Measurements from ENCODE around the gene POLN.

POLN gene

DNA sequence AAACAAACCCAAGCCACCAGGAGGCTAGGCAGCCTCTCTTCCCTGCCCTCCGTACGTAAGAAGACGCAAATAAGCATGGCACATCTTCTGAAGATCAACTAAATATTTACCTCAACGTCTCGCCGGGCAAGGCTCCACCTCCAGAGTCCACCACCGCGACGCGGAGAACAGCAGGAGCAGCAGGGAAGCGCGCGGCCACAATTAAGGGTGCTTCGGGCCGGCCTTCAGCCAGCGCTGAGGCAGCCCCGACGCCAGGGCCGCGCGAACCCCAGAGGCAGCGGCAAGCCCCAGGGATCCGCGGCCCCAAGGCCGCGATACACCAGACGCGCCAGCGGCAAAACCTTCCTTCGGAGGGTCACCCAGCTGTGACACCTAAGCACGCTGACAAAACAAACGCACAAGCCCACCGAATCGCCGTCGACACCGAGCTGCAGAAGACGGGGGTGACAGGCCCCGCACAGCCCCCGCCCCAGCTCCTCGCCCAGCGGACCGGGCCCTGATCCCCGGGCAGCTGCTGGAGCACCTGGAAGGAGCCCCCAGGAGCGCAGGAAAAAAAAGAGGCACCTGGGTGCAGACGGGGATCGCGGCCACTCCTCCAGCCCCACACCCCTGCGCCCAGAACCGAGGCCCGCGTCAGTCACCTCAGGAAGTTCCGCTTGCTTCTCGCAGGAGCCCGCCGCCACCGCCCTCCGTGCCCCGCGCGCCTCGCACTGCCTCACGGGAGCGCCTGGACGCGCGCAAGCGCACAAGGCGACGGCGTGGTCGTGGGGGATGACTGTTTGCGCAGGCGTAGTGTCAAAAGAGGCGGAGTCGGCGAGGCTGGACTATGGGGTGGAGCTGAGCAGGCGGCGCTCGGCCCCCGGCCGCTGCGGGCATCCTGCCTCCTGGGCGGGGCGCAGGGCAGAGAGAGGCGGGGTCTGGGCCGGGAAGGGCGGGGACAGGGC, at the start of gene POLN, which contains the start of gene HAUS3:
POLN (minus strand) TSS at position 712 of the 944 bp plus-strand sequence. CDS start 12,890 bp downstream, outside the sequence.
HAUS3 (minus strand) TSS at position 712 of the 944 bp plus-strand sequence. CDS start 1,175 bp downstream, outside the sequence.
- peak; percentile 82 to 99 (median 96) for DNase-seq

DNA sequence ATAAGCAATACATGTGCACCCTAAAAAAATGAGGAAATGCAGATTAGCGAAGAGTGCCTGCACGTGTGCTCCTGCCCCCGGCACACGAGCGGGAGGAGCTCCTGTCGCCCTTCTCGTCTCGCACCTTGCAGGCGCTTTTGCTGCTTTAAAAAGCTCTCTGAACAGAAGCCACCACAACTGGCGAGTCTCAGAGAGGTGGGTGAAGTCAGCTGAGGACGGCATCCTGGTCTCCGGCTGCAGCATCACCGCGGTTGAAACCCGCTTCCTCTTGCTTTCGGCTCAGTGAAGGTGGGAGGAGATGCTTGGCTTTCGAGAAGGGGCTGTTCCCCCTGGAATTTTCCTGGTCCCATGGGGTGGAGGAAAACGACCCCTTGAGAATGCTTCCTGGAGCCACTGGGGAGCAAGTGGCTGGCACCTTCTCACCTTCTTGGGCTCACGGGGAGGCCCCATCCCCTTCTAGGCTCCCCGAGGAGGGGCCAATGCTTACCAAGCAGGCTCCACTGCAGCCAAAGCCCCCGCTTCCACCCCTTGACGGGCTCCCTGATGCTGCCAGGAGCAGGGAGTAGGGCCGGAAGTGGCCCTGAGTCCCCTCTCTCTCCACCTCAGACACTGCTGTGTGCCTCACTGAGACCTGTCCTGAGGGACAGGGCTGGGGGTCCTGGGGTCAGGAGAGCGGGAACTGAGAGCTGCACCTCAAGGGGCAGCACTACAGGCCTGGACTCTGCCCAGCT, 49.2 kb upstream of the POLN start:
- DNase-seq: peak in 1 of 56 donors; percentile 25

DNA sequence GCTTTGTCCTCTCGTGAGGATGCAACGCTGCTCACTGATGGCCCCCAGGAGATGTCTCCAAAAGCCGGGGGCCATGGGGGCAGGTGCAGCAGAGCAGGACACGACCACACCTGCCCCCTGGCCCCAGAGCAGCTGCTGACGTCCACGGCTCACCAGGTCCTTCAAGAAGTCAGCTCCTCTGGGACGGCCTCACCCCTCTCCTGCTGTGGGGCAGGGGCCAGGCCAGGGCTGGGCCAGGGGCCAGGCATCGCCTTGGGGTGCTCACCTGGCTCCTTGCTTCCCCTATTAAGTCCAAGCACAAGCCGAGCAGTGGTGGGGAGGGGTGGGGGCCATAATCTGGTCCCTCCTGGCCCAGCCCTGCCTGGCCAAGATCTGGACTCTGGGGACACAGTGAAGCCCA, 48.6 kb upstream of the POLN start:
- DNase-seq: no peak

DNA sequence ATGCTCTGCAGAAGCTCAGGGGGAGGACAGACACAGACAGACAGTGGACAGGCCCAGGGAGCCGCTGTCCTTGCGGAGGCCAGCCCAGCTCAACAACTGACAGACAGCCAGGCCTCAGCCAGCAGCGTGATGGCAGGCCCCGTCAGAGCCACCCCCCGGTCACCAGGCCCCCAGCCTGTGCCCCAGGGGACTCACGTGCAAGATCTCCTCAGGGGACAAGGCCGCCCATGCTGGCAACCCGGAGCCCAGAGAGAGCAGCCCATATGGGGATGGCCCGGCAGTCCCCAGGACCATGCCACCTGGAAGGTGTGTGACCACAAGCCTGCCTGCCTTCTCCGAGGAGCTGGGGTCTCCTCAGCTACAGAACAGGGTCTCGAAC, 48.0 kb upstream of the POLN start:
- no peak for DNase-seq

DNA sequence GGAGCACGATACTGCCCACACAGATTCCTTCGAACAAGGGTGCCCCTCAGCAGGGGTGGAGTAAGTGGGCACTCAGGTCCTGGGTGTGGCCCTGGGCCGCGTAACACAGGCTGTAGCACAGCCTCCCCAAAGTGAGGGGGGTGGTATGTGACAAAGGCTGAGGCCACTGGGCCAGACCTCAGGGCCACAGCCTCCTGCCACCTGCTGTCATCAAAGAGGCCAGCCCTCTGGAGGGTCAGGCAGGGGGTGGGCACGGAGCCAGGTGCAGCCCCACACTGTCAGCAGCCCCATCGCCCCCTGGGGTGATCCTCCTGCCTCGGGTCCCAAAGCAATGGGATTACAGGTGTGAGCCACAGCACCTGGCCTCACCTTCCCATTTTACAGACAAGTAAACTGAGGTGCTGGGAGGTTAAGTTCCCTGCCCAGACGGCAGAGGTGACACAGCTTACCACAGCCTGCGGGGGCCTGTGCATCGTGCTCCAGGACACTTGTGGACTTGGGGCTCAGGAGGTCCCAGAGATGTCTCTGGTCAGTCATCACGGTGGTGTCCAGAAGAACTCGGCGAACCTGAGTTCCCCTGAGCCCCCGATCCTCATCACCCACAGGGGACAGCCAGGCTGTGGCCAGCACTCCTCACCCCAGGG, 47.5 kb upstream of the POLN start:
- no peak for DNase-seq

DNA sequence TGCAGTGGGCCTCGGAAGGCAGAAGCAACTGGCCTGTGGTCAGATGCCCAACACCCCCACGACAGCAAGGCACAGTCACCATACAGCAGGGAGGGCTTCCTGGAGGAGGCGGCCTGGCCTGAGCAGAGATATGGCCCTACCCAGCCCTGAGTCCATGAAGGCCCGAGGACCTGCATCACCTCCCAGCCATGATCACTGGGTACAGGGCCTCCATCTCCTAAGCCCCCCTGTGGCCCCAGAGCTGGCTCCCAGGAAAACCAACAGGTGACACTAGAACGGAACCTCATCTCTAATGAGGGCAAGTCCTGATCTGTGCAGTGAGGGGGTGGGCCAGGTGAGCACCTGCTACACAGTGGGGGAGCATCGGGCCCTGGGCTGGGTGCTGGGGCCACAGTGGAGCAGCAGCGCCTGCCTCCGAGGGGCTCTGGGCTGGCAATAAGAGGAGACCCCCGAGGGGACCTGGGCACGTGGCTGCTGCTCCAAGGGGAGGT, 46.2 kb upstream of the POLN start:
- DNase-seq: no peak

DNA sequence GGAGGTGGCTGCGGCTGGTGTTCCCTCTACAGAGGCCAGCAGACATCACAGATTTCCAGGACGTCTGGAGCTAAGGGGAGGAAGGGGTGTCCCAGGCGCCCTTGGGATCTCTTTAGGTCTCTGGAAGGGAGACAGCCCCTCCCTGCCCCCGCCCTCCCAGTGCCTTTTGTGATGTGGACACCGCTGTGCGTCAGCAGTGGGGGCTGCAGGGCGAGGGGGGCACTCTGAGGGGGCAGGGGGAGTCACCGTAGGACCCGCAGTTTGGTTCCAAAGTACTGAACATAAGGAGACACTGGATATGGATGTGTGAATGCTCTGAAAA, 45.6 kb upstream of the POLN start:
- no peak for DNase-seq

DNA sequence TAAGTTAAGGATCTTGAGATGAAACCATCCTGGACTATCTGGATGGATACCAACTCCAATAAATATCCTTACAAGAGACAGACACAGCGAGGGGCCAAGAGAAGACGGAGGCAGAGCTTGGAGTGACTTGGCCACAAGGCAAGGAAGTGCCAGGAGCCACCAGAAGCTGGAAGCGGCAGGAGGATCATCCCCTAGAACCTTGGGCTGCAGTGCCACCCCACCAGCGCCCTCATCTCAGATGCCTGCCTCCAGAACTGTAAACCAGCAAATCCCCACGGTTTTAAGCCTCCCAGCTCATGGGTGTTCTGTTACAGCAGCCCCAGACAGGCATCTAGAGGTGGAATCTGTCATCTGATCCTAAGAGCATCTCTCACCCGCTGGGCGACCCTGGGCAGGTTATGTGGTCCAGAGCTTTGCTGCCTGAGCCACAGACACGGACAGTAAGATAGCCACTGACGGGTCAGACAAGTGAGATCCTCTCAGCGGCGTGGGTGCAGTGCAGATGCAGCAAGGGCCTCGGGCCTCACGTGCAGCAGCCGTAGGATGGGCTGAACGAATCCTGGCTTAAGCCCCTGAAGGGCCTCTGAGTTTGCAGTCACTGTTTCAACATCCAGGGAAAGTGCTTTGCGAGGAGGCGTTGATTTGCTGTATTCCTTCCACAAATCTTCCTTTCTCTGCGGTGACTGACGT, 45.1 kb upstream of the POLN start:
- DNase-seq: no peak

DNA sequence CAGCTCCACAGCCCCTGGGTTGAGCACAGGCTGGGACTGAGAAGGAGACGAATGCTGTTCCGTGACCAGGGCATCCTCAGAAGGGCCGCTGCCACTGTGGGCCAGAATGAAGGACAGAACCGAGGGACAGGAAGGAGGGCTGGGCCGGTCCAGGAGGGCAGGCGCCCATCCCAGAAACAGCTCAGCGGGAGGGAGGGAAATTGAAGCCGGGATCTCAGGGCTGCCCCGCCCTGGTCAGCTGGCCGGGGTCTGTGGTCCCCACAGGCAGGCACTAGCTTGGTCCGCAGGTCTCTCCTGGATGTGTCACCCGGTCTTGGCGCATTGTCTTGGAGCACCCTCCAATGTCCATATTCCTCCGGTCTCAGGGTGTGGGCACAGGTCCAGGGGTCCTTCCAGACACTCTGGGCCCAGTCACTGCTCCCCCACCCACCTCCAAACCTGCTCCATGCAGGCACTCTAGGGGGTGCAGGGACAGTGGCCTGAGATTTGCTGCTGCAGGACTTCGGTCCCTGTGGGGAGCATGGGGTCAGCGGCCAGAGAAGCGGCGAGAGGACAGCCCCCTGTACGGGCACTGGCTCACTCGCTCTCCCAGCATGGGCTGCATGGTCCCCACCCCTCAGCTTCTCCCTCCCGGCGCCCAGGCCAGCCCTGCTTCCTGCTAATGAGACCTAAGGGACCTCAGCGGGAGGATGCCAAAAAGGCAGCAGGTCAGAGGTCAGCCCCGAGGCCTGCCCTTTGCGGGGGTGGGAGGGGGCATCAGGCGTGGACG, 43.9 kb upstream of the POLN start:
- DNase-seq: no peak

DNA sequence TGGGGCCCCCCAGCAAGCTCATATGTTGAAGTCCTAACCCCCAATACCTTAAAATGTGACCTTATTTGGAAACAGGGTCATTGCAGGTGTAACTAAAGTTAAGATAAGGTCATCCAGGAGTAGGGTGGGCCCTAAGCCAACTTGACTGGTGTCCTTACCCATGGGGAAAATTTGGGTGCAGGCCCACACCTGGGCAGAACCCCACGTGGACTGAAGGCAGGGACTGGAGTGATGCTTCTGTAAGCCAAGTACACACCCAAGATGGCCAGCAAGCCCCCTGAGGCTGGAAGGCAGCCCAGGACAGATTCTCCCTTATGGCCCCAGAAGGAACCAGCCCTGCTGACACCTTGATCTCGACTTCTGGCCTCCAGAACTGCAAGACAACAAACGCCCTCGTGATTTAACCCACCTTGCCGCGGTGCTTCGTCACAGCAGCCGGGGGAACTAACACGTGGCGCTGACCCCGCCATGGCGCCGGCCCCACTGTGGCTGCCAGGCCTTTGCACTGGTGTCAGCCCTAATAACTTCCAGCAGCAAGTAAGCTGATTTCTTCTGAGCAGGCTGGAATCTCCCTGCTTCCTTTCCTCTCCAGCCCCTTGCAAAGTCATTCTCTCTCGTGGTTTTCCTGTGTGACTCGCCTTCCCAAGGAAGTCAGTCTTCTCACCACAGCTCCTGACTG, 43.2 kb upstream of the POLN start:
- DNase-seq: no peak

DNA sequence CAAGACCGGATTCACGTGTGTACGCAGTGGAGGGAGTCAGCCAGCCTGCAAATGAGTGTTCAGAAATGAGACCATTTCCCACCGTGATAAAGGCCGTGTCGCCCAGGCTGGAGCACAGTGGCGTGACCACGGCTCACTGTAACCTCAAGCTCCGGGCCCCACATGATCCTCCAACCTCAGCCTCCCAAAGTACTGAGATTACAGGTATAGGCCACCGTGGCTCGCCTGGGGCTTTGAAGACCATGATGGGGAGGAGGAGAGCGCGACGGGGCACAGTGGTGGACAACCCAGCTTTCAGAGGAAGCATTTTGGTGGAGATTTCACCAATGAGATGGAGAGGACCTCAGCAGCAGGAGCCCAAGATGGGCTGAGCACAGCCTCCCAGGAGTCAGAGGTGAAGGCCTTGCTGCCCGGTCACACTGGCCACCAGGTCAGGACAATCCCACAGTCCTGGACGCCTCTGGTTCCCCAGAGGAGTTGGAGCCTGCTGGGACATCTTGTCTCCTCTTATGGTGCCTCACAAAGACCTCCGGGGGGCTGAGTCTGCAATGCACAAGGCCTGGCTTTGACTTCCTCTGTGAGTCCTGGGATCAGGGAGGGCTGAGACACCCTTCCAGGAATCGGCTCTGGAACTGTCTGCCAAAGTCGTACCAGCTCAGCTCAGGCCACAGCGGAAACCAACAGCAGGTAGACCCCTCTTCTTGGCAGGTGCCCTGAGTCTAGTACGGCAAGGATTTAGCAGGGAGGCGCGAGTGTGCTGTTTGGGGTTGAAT, 42.4 kb upstream of the POLN start:
- DNase-seq: no peak

DNA sequence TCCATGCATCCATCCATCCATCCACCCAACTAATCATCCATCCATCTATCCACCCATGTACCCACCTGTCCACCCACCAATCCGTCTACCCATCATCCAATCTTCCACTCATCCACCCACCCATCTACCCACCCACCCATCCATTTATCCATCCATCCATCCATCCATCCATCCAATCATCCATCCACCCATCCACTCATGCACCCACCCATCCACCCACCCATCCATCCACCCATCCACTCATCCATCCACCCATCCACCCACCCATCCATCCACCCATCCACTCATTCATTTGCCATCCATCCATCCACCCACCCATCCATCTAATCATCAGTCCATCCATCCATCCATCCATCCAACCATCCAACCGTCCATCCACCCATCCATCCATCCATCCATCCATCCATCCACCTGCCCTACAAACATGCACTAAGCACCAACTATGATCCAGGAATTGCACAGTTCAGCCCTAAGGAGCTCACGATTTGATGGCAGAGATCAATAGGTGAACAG, 41.3 kb upstream of the POLN start:
- no peak for DNase-seq

DNA sequence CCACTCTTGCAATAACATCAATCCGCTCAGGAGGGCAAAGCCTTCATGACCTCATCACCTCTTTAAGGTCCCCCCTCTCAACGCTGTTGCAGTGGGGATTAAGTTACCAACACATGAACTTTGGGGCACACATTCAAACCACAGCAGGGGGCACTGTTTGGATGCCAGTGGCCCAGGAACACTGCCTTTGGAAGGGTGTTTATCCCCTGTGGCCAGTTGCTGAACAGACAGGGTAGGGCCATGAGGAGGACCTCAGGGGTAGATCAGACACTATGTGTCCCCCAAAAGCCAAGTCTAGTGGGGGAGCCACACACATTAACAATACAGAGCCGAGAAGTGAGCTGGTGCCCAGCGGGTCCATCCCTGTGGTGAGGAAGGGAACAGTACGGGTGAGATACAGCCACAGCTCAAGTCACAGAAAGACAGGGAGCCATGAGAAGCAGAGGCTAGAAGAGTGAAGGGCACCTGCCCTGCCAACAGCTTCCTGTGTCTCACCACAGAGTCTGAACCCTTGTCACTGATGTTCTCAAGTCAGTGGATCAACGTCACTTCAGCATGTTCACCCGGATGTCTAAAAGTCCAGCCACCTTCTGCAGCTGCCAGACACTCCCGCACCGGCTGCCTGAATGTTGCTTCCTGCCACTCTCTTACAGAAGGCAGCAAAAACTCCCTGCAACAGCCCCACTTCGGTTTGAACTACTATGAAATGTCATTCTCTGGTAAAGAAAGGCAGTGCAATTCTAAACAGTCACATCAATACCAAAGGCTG, 39.8 kb upstream of the POLN start:
- no peak for DNase-seq

DNA sequence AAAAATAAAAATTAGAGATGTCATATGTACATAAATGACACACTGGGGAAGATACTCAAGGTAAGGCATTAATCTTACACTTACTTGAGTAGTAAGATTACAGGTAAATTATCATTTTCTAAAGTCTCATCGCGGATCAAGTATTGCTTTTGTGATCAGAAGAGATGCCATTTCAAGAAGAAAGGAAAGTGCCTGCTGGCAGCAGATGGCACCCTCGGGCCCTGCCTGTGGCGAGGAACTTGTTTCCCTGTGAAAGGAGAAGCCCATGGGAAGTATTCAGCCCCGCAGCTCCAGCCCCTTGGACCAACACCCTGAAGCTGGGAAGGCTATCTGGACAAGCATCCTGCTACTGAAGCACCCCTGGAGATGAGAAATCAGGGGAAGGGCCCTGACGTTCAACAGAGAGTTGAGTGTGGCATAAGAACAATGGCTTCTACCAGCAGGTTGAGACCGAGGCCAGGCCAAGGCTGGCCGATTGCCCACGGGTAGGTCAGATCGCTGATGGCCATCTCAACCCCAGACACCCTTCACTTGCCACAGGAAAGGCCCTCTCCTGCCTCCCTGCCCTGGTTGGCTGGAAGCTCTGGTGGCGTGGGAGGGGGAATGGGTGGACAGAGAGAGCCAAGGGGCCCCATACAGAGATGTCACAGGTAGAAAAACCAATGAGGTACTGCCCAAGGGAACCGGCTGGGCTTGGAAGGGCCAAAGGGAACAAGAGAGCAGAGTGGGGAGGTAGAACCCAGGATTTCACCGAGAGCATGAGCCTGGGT, 38.8 kb upstream of the POLN start:
- DNase-seq: peak in 16 of 56 donors; percentile 14 to 72 (median 40)

DNA sequence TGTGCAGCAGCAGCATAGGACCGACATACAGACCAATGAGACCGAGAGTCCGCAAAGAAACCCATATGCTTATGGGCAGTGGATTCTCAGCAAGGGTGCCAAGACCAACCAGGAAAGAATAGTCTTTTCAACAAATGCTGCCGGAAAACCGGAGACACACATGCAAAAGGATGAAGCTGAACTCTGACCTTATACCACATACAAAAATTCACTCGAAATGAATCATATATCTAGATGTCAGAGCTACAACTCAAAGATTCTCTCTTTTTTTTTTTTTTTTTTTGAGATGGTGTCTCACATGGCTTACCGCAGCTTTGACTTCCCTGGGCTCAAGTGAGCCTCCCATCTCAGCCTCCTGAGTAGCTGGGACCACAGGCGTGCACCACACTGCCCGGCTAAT, 36.0 kb upstream of the POLN start:
- no peak for DNase-seq

DNA sequence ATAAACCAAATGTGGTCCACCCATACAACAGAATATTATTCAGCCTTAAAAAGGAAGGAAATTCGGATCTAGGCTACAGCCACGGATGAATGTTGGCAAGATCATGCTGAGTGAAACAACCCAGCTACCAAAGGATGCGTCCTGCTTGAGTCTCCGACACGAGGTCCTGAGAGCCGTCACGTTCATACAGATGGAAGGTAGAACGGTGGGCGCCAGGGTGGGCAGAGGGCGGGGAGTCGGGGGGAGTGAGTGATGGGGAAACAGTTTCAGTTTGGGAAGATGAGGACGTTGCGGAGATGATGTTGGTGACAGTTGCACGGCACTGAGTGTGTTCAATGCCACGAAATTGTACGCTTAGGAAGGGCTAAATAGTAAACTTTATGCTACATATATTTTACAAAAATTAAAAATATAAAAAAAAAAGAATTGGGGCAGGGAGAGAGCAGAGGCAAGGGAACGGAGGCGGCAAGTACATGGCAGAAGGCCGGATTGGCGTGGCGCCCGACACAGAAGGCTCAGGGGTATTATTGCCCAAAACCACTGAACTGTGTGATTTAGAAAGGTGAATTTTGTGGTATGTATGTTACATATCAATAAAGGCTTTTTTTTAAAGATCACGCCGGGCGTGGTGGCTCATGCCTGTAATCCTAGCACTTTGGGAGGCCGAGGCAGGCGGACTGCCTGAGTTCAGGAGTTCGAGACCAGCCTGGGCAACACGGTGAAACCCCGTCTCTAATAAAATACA, 34.8 kb upstream of the POLN start:
- DNase-seq: no peak

Measured in amygdala (tissue), 56 donors.